IPS-15b (cell line): ENCODE data around the gene AK9.

Experiments
- H3K27me3 ChIP-seq: one replicate; pipeline ENCODE4 v1.6.1; 2013; ENCODE audit warnings: low read length; ENCODE audit not compliant: control insufficient read depth, insufficient read depth
- H3K36me3 ChIP-seq: one replicate; pipeline ENCODE4 v1.6.1; 2013; ENCODE audit warnings: low read length; ENCODE audit not compliant: control insufficient read depth, insufficient read depth
- H3K4me1 ChIP-seq: one replicate; pipeline ENCODE4 v1.6.1; 2013; ENCODE audit warnings: mild to moderate bottlenecking, low read length; ENCODE audit not compliant: control insufficient read depth, insufficient read depth
- H3K4me3 ChIP-seq: one replicate; pipeline ENCODE4 v1.5.1; 2013; ENCODE audit warnings: low read depth, low read length
- H3K9ac ChIP-seq: one replicate; pipeline ENCODE4 v1.6.1; 2013; ENCODE audit warnings: low read depth, mild to moderate bottlenecking, low read length
- H3K9me3 ChIP-seq: one replicate; pipeline ENCODE4 v1.6.1; 2013; ENCODE audit warnings: mild to moderate bottlenecking, low read length; ENCODE audit not compliant: control insufficient read depth, insufficient read depth

Gene AK9

GRCh38 chr6:109507490-109508072 is 183.4 kb downstream of the AK9 start:
- Histone ChIP-seq H3K9me3 (peaks cover 19% of the 10 kb centered on the region), H3K9ac (no peak overlapping the region), H3K36me3 (peaks cover 3% of the 10 kb centered on the region), H3K27me3 (no peaks in the 10 kb centered on the region), H3K4me3 (no peak overlapping the region), H3K4me1 (peaks cover 8% of the 10 kb centered on the region)

- Histone ChIP-seq H3K9ac (no peak overlapping the region), H3K36me3 (peaks cover 3% of the 10 kb centered on the region), H3K4me3 (no peak overlapping the region), H3K9me3 (peaks cover 19% of the 10 kb centered on the region), H3K27me3 (no peaks in the 10 kb centered on the region), H3K4me1 (peaks cover 5% of the 10 kb centered on the region)
Measured at GRCh38 chr6:109506841-109507240, 184.2 kb downstream of the AK9 start.

DNA sequence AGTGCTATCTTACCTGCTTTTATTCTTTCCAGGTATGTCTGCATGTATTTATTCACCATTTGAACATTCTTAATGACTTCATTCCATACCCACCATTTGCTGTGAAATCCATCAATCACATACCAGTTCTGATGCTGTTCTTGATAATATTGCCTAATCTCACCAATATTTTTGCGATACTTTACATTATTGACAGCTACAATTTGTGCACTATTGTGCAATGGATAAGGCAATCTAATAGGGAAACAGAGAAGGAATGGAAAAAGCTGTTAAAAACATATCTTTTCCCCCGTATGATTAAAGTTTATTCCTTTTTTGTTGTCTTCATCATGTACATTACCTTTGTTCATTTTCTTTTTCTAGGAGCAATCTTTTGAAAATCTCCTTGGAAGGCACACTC is 184.7 kb downstream of the AK9 start:
- Histone ChIP-seq H3K9ac (no peak overlapping the region), H3K27me3 (no peaks in the 10 kb centered on the region), H3K36me3 (peaks cover 3% of the 10 kb centered on the region), H3K9me3 (peaks cover 17% of the 10 kb centered on the region), H3K4me1 (peaks cover 5% of the 10 kb centered on the region), H3K4me3 (no peak overlapping the region)

DNA sequence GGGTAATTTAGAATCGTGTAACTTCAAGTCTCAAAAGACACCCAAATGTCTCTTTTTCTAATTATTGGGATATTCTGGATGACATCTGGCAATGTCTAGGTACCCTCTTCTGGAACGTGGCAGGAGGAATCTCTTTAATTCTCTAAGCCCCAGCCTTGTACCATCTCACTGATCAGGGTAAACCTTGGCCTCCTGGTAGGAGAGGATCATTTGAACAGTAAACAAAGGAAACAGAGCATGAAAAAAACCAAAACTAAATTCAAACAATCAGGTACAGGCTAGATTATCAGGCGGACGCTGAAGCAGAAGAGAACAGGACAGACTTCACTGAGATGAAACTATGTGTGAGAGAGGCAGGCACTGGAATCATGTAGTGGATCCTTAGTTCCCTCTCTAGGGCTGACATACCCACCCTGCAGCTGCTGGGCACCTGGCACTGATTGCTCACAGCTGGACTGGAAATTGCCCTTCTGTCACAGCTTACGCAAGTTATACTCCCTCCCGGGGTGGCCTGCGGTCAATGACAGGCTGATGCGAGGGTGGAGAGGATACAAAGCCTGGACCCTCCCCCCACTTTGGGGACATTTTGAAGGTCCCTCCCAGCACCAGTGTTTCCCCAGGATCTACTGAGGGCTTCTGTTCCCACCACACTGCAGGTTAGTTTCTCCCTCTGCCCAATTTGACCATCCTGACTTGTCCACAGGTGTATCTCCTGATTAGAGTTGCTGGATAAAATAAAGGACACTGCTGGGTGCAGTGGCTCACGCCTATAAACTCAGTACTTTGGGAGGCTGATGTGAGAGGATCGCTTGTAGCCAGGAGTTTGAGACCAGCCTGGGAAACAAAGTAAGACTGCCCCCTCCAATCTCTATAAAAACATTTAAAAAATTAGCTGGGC is 187.4 kb downstream of the AK9 start:
- Histone ChIP-seq H3K9ac (no peak overlapping the region), H3K4me3 (no peak overlapping the region), H3K9me3 (no peaks in the 10 kb centered on the region), H3K36me3 (no peaks in the 10 kb centered on the region), H3K4me1 (peaks cover 5% of the 10 kb centered on the region), H3K27me3 (no peaks in the 10 kb centered on the region)

- H3K4me1 ChIP-seq = peaks cover 5% of the 10 kb centered on the region
Measured at GRCh38 chr6:109498936-109499335, 192.1 kb downstream of the AK9 start.

GRCh38 chr6:109498052-109498451 is 192.9 kb downstream of the AK9 start:
- Histone ChIP-seq H3K27me3 (no peaks in the 10 kb centered on the region), H3K9ac (no peak overlapping the region), H3K9me3 (no peaks in the 10 kb centered on the region), H3K4me1 (peaks cover 9% of the 10 kb centered on the region), H3K4me3 (no peak overlapping the region), H3K36me3 (no peaks in the 10 kb centered on the region)

More at GRCh38 chr6:109498936-109499335, 192.1 kb downstream of the AK9 start:
- no peak overlapping the region for H3K4me3 ChIP-seq
- H3K9ac ChIP-seq = no peak overlapping the region
- H3K36me3 ChIP-seq = no peaks in the 10 kb centered on the region
- no peaks in the 10 kb centered on the region for H3K27me3 ChIP-seq
- H3K9me3 ChIP-seq = no peaks in the 10 kb centered on the region

DNA sequence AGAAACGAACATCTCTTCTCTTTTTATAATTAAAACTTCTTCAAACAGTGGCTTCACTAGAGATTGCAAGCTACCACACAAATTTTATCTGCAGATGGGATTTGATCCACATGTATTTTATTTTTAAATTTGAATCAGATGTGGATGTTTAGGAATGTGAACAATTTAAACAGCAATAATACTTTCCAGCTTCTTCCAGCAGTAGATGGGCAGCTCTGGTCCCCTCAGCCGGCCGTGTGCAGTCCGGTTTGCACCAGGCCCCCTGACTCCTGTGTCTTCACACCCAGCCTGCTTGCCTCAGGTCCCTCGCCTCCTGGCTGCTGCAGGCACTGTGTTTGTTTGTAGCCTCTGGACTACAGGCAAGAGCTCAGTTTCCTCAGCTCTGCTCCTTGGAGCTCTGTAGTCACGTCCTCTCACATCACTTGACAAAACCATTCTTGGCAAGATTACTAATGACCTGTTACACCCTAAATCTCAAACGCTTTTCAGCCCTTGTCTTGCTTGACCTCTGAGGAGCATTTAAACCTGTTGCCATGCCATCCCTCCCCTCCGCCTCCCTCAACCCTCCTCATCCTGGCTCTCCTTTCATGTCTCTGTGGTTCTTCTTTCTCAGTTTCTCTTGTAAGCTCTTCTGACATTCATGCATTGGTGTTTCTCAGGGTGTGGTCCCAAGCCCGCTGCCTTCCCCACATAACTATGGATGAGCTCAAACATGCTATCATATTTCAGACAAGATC is 194.8 kb downstream of the AK9 start:
- Histone ChIP-seq H3K9ac (no peak overlapping the region), H3K27me3 (no peaks in the 10 kb centered on the region), H3K4me1 (peaks cover 18% of the 10 kb centered on the region), H3K9me3 (no peaks in the 10 kb centered on the region), H3K4me3 (no peak overlapping the region), H3K36me3 (no peaks in the 10 kb centered on the region)

GRCh38 chr6:109493865-109494264 is 197.1 kb downstream of the AK9 start:
- Histone ChIP-seq H3K9me3 (no peaks in the 10 kb centered on the region), H3K36me3 (no peaks in the 10 kb centered on the region), H3K9ac (no peak overlapping the region), H3K27me3 (no peaks in the 10 kb centered on the region), H3K4me1 (peaks cover 25% of the 10 kb centered on the region), H3K4me3 (no peak overlapping the region)

- Histone ChIP-seq H3K27me3 (no peaks in the 10 kb centered on the region), H3K4me1 (peaks cover 25% of the 10 kb centered on the region), H3K4me3 (no peak overlapping the region), H3K36me3 (no peaks in the 10 kb centered on the region), H3K9ac (peak overlapping the region; percentile 8), H3K9me3 (no peaks in the 10 kb centered on the region)
Measured at GRCh38 chr6:109491207-109491938, 199.6 kb downstream of the AK9 start.

- peaks cover 25% of the 10 kb centered on the region for H3K4me1 ChIP-seq
- H3K36me3 ChIP-seq = no peaks in the 10 kb centered on the region
Measured at GRCh38 chr6:109490713-109491112, 200.3 kb downstream of the AK9 start.

DNA sequence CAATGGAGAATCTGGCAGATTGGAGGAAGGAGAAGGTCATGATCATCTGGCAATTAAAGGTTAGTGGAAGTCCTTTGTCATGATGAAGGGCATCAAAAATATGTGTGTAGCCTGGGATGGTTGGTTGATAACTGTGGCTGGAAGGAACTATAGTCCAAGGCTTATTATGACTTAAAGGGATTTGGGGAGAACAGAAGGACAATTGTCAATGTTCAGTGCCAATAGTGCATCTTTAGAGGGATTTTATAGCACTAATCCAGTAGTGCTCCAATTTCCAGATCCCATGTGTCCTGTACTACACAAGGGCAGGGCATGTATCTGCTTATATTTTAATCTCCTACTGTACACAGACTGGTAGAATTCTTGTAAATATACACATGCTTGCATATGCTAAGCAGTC is 203.0 kb downstream of the AK9 start:
- Histone ChIP-seq H3K9ac (no peak overlapping the region), H3K36me3 (no peaks in the 10 kb centered on the region), H3K4me3 (no peak overlapping the region), H3K27me3 (no peaks in the 10 kb centered on the region), H3K9me3 (no peaks in the 10 kb centered on the region), H3K4me1 (peaks cover 25% of the 10 kb centered on the region)

More at GRCh38 chr6:109490713-109491112, 200.3 kb downstream of the AK9 start:
- Histone ChIP-seq H3K9ac (peak overlapping the region; percentile 8), H3K9me3 (no peaks in the 10 kb centered on the region), H3K27me3 (no peaks in the 10 kb centered on the region), H3K4me3 (no peak overlapping the region)
